MCF 10A (cell line): ENCODE results near the gene BTG4. TPM values are rescaled to one million over a fixed set of nuclear protein-coding genes. Genes with fewer than 3 reads are reported as not detected.
A peak's percentile ranks its signal among the peaks of the same experiment; 100 is the strongest.

Source experiments
- BruUV-seq: library from RNA; stranded (reverse); fragments of 400-500 nt; replicated peaks from 2 replicates; lab custom pipeline; 2021; lab: Mats Ljungman, UMichigan
- CTCF ChIA-PET: fragments of 300-600 bp; sonication (Branson Sonifier 250); formaldehyde crosslinking; extraction: SDS; loops from one replicate; lab custom pipeline; 2021; ENCODE audit warnings: antibody characterized with exemption, inconsistent platforms; lab: Yijun Ruan, JAX
- POLR2A ChIA-PET: fragments of 300-600, 350-650 bp; sonication (Branson Sonifier 250); formaldehyde crosslinking; extraction: SDS; loops from one replicate; lab custom pipeline; 2020; ENCODE audit warnings: antibody characterized with exemption, inconsistent platforms; lab: Yijun Ruan, JAX
- DNase-seq: peaks from one replicate; pipeline ENCODE4 v3.0.0-alpha.2; 2018; ENCODE audit not compliant: unreplicated experiment
- H3K27ac Mint-ChIP-seq: one replicate; pipeline ENCODE4 v1.8.0; 2022; ENCODE audit warnings: mild to moderate bottlenecking, low read depth, mixed read lengths; ENCODE audit not compliant: unreplicated experiment
- H3K27me3 Mint-ChIP-seq: one replicate; pipeline ENCODE4 v1.8.0; 2022; ENCODE audit warnings: mixed read lengths; ENCODE audit not compliant: insufficient read depth, unreplicated experiment
- H3K36me3 Mint-ChIP-seq: one replicate; pipeline ENCODE4 v1.8.0; 2022; ENCODE audit warnings: mild to moderate bottlenecking, moderate library complexity, mixed read lengths; ENCODE audit not compliant: insufficient read depth, unreplicated experiment
- H3K4me1 Mint-ChIP-seq: one replicate; pipeline ENCODE4 v1.8.0; 2022; ENCODE audit warnings: mixed read lengths; ENCODE audit not compliant: insufficient read depth, unreplicated experiment
- H3K4me3 Mint-ChIP-seq: one replicate; pipeline ENCODE4 v1.8.0; 2022; ENCODE audit warnings: mild to moderate bottlenecking, moderate library complexity, mixed read lengths; ENCODE audit not compliant: unreplicated experiment
- H3K9me3 Mint-ChIP-seq: one replicate; pipeline ENCODE4 v1.8.0; 2022; ENCODE audit warnings: mixed read lengths; ENCODE audit not compliant: unreplicated experiment
- CTCF ChIP-seq: fragments of 200-600 bp; IDR thresholded peaks from one replicate; pipeline ENCODE4 v1.8.0; 2022; ENCODE audit warnings: antibody characterized with exemption, mild to moderate bottlenecking; ENCODE audit not compliant: unreplicated experiment
- intact Hi-C: fragments of 100-400 bp; cut with micrococcal nuclease; formaldehyde crosslinking; loops from 2 replicates; pipeline ENCODE4 v1.14.1; 2022
- total RNA-seq: library from RNA; stranded (reverse); gene quantifications from 2 replicates; pipeline ENCODE4 v1.2.3, GENCODE V29; 2022

Gene BTG4
- total RNA-seq, 1 experiment from 2014 or later, result not detected

- no peaks in the 10 kb centered on the region for H3K36me3 Mint-ChIP-seq
- peak overlapping the region; percentile 18 for H3K27ac Mint-ChIP-seq
- H3K4me3 Mint-ChIP-seq, result no peak overlapping the region
- ChIA-PET CTCF (interaction anchor here (0.6 to 4.2 kb wide), 9 partner anchors 12 to 906 kb away, joined by 3 to 25 read pairs (median 4); no protein-coding TSS in a partner anchor), POLR2A (interaction anchor here (1.1 to 2.1 kb wide), 11 partner anchors 16 to 212 kb away, joined by 3 to 14 read pairs (median 4); partner anchors contain the start of gene PPP2R1B)
- H3K4me1 Mint-ChIP-seq, result peaks cover 20% of the 10 kb centered on the region
- BruUV-seq, result no TSS peak
- DNase-seq, result peak; percentile 38
- H3K27me3 Mint-ChIP-seq, result no peaks in the 10 kb centered on the region
- no peak for TF ChIP-seq CTCF
- H3K9me3 Mint-ChIP-seq, result no peaks in the 10 kb centered on the region
- intact Hi-C loops, result no loop called here
These were observed 42.3 kb upstream of the BTG4 start for GRCh38 chr11:111554532-111554931.

GRCh38 chr11:111550258-111550657, 38.1 kb upstream of the BTG4 start:
- no peaks in the 10 kb centered on the region for H3K27me3 Mint-ChIP-seq
- CTCF ChIA-PET, result interaction anchor here (0.6 to 1.5 kb wide), 4 partner anchors 16 to 268 kb away, joined by 3 to 5 read pairs (median 3); no protein-coding TSS in a partner anchor
- no peaks in the 10 kb centered on the region for H3K36me3 Mint-ChIP-seq
- intact Hi-C loops, result no loop called here
- no TSS peak for BruUV-seq
- no peak for TF ChIP-seq CTCF
- H3K4me3 Mint-ChIP-seq, result no peak overlapping the region
- H3K27ac Mint-ChIP-seq, result no peak overlapping the region
- H3K4me1 Mint-ChIP-seq, result peaks cover 10% of the 10 kb centered on the region
- POLR2A ChIA-PET, result interaction anchor here (0.6 kb wide), 1 partner anchor 1005 kb away, joined by 3 read pairs; no protein-coding TSS in a partner anchor
- no peak for DNase-seq
- H3K9me3 Mint-ChIP-seq, result no peaks in the 10 kb centered on the region

GRCh38 chr11:111549869-111550203, 37.6 kb upstream of the BTG4 start:
- DNase-seq, result no peak
- intact Hi-C loops, result no loop called here
- BruUV-seq, result no TSS peak
- Mint-ChIP-seq H3K4me1 (peaks cover 6% of the 10 kb centered on the region), H3K27ac (no peak overlapping the region), H3K27me3 (no peaks in the 10 kb centered on the region), H3K9me3 (no peaks in the 10 kb centered on the region), H3K36me3 (no peaks in the 10 kb centered on the region), H3K4me3 (no peak overlapping the region)
- ChIA-PET POLR2A (no interaction called here), CTCF (interaction anchor here (1.1 to 1.5 kb wide), 2 partner anchors 96 to 267 kb away, joined by 3 read pairs; no protein-coding TSS in a partner anchor)
- TF ChIP-seq CTCF, result no peak

- no peak for DNase-seq
- TF ChIP-seq CTCF, result no peak
- POLR2A ChIA-PET, result no interaction called here
- no peaks in the 10 kb centered on the region for H3K36me3 Mint-ChIP-seq
- no peaks in the 10 kb centered on the region for H3K9me3 Mint-ChIP-seq
- H3K4me1 Mint-ChIP-seq, result peaks cover 5% of the 10 kb centered on the region
- H3K4me3 Mint-ChIP-seq, result no peak overlapping the region
- no TSS peak for BruUV-seq
- CTCF ChIA-PET, result interaction anchor here (0.8 to 1.1 kb wide), 2 partner anchors 228 to 267 kb away, joined by 3 read pairs; no protein-coding TSS in a partner anchor
- H3K27me3 Mint-ChIP-seq, result no peaks in the 10 kb centered on the region
- intact Hi-C loops, result no loop called here
- H3K27ac Mint-ChIP-seq, result no peak overlapping the region
These were observed 37.1 kb upstream of the BTG4 start for GRCh38 chr11:111549196-111549868.
